Neural progenitor cell (in vitro differentiated cells): ENCODE data around the gene CKAP4. TPM values are rescaled to one million over a fixed set of nuclear protein-coding genes. Genes with fewer than 3 reads are reported as not detected.

ENCODE experiments used
- DNase-seq: peaks from one replicate; pipeline ENCODE4 v3.0.0-alpha.2; 2016; ENCODE audit warnings: low spot score
- H2AFZ ChIP-seq: fragments of 200-600 bp; sonication (generic); replicated peaks from 2 replicates; pipeline ENCODE4 v1.6.1; 2016; ENCODE audit warnings: antibody characterized with exemption
- H3F3A ChIP-seq: fragments of 200-600 bp; sonication (generic); 2 replicates; pipeline ENCODE4 v1.6.1; 2016; ENCODE audit warnings: antibody characterized with exemption, low read depth
- H3K27ac ChIP-seq: fragments of 200-600 bp; sonication (generic); 2 replicates; pipeline ENCODE4 v1.5.1; 2016; ENCODE audit warnings: mild to moderate bottlenecking
- H3K27me3 ChIP-seq: fragments of 200-600 bp; sonication (generic); 2 replicates; pipeline ENCODE4 v1.6.1; 2016; ENCODE audit warnings: mild to moderate bottlenecking, moderate library complexity
- H3K36me3 ChIP-seq: fragments of 200-600 bp; sonication (generic); 2 replicates; pipeline ENCODE4 v1.5.1; 2016
- H3K4me1 ChIP-seq: fragments of 200-600 bp; sonication (generic); 2 replicates; pipeline ENCODE4 v1.6.1; 2016; ENCODE audit warnings: mixed run types
- H3K4me2 ChIP-seq: fragments of 200-600 bp; sonication (generic); 2 replicates; pipeline ENCODE4 v1.6.1; 2016
- H3K4me3 ChIP-seq: fragments of 200-600 bp; sonication (generic); 2 replicates; pipeline ENCODE4 v1.5.1; 2016
- H3K79me2 ChIP-seq: fragments of 200-600 bp; sonication (generic); 2 replicates; pipeline ENCODE4 v1.6.1; 2016; ENCODE audit warnings: low read depth
- H3K9ac ChIP-seq: fragments of 200-600 bp; sonication (generic); 2 replicates; pipeline ENCODE4 v1.6.1; 2016
- H3K9me3 ChIP-seq: fragments of 200-600 bp; sonication (generic); 2 replicates; pipeline ENCODE4 v1.5.1; 2016; ENCODE audit warnings: low read depth
- H4K20me1 ChIP-seq: fragments of 200-600 bp; sonication (generic); 2 replicates; pipeline ENCODE4 v1.6.1; 2016; ENCODE audit warnings: low read depth
- H3K27ac Mint-ChIP-seq: 3 replicates; pipeline ENCODE4 v1.8.0; 2021; ENCODE audit warnings: mixed read lengths
- H3K27me3 Mint-ChIP-seq: 2 replicates; pipeline ENCODE4 v1.8.0; 2022; ENCODE audit warnings: low read depth, mild to moderate bottlenecking, inconsistent platforms, moderate library complexity, mixed read lengths; ENCODE audit not compliant: insufficient read depth
- H3K36me3 Mint-ChIP-seq: 3 replicates; pipeline ENCODE4 v1.8.0; 2021; ENCODE audit warnings: mixed read lengths
- H3K4me1 Mint-ChIP-seq: 3 replicates; pipeline ENCODE4 v1.8.0; 2021; ENCODE audit warnings: mixed read lengths
- H3K4me3 Mint-ChIP-seq: 3 replicates; pipeline ENCODE4 v1.8.0; 2021; ENCODE audit warnings: mild to moderate bottlenecking, moderate library complexity, mixed read lengths
- H3K9me3 Mint-ChIP-seq: 3 replicates; pipeline ENCODE4 v1.8.0; 2020; ENCODE audit warnings: mixed read lengths
- CTCF ChIP-seq: fragments of 200-600 bp; sonication (generic); IDR thresholded peaks from 2 replicates; pipeline ENCODE4 v1.5.1; 2017; ENCODE audit warnings: antibody characterized with exemption, mild to moderate bottlenecking
- EZH2 ChIP-seq: fragments of 200-600 bp; sonication (generic); IDR thresholded peaks from 2 replicates; pipeline ENCODE4 v1.6.1; 2017; ENCODE audit warnings: antibody characterized with exemption, mild to moderate bottlenecking, moderate library complexity
- EZH2phosphoT487 ChIP-seq: fragments of 200-600 bp; sonication (generic); IDR thresholded peaks from 2 replicates; pipeline ENCODE4 v1.6.1; 2017; ENCODE audit warnings: antibody characterized with exemption
- total RNA-seq: library from RNA; depleted of rRNA; stranded (reverse); fragments of >200 nt; gene quantifications from 2 replicates; pipeline ENCODE4 v1.2.3, GENCODE V29; 2015; ENCODE audit warnings: low replicate concordance

CKAP4 gene
- 58.7 and 64.3 TPM in 2 replicates for total RNA-seq

- H3K4me1 Mint-ChIP-seq = peaks cover 39% of the 10 kb centered on the region
- peaks cover 10% of the 10 kb centered on the region for H3K27me3 ChIP-seq
- no peaks in the 10 kb centered on the region for H3K9me3 Mint-ChIP-seq
- H3K4me1 ChIP-seq = peaks cover 22% of the 10 kb centered on the region
- peak within 1 kb of the TSS; percentile 81 for H3K4me3 ChIP-seq
- H3K9me3 ChIP-seq = no peaks in the 10 kb centered on the region
- peak within 1 kb of the TSS; percentile 58 for H3K9ac ChIP-seq
- H2AFZ ChIP-seq = peak within 1 kb of the TSS; percentile 96
- H3K79me2 ChIP-seq = peaks cover 39% of the 10 kb centered on the region
- peaks cover 38% of the 10 kb centered on the region for H4K20me1 ChIP-seq
- peaks cover 27% of the 10 kb centered on the region for H3F3A ChIP-seq
- H3K4me2 ChIP-seq = peak within 1 kb of the TSS; percentile 93
- TF ChIP-seq EZH2phosphoT487 (no peak), EZH2 (no peak), CTCF (no peak)
- peak within 1 kb of the TSS; percentile 86 for H3K4me3 Mint-ChIP-seq
- peak; percentile 92 for DNase-seq
- H3K36me3 Mint-ChIP-seq = peaks cover 11% of the 10 kb centered on the region
- peak within 1 kb of the TSS; percentile 74 for H3K27ac Mint-ChIP-seq
- H3K36me3 ChIP-seq = no peaks in the 10 kb centered on the region
- H3K27ac ChIP-seq = peak within 1 kb of the TSS; percentile 72
- no peaks in the 10 kb centered on the region for H3K27me3 Mint-ChIP-seq
Observed at GRCh38 chr12:106247674-106248311, at the start of gene CKAP4. TSS of gene CKAP4 (minus strand) at chr12:106248020. CDS start at chr12:106247851, 169 bp downstream.

- H3K27ac ChIP-seq = no peak overlapping the region
- H3K9ac ChIP-seq = no peak overlapping the region
- H2AFZ ChIP-seq = no peak overlapping the region
- no peak for DNase-seq
- no peak overlapping the region for H3K4me2 ChIP-seq
- no peak overlapping the region for H3K4me3 ChIP-seq
- peaks cover 7% of the 10 kb centered on the region for H3F3A ChIP-seq
- H3K36me3 ChIP-seq = no peaks in the 10 kb centered on the region
- Mint-ChIP-seq H3K4me3 (no peak overlapping the region), H3K4me1 (peaks cover 8% of the 10 kb centered on the region), H3K27me3 (peaks cover 2% of the 10 kb centered on the region), H3K36me3 (no peaks in the 10 kb centered on the region), H3K27ac (no peak overlapping the region), H3K9me3 (no peaks in the 10 kb centered on the region)
- H3K4me1 ChIP-seq = no peaks in the 10 kb centered on the region
- no peaks in the 10 kb centered on the region for H3K9me3 ChIP-seq
- no peaks in the 10 kb centered on the region for H3K79me2 ChIP-seq
- TF ChIP-seq CTCF (no peak), EZH2 (no peak), EZH2phosphoT487 (no peak)
- no peaks in the 10 kb centered on the region for H4K20me1 ChIP-seq
- peaks cover 7% of the 10 kb centered on the region for H3K27me3 ChIP-seq
Observed at GRCh38 chr12:106297075-106297474, 49.3 kb upstream of the CKAP4 start.

GRCh38 chr12:106296179-106296877 is 48.5 kb upstream of the CKAP4 start:
- Histone ChIP-seq H3K4me3 (no peak overlapping the region), H3K27ac (no peak overlapping the region), H3K79me2 (no peaks in the 10 kb centered on the region), H2AFZ (no peak overlapping the region), H3K4me1 (no peaks in the 10 kb centered on the region), H3K9me3 (no peaks in the 10 kb centered on the region), H3K27me3 (peaks cover 5% of the 10 kb centered on the region), H3K4me2 (no peak overlapping the region), H3K36me3 (no peaks in the 10 kb centered on the region), H3F3A (peaks cover 2% of the 10 kb centered on the region), H3K9ac (no peak overlapping the region), H4K20me1 (no peaks in the 10 kb centered on the region)
- Mint-ChIP-seq H3K9me3 (no peaks in the 10 kb centered on the region), H3K36me3 (no peaks in the 10 kb centered on the region), H3K4me3 (no peak overlapping the region), H3K27me3 (peaks cover 2% of the 10 kb centered on the region), H3K27ac (no peak overlapping the region), H3K4me1 (peaks cover 2% of the 10 kb centered on the region)
- no peak for DNase-seq
- TF ChIP-seq EZH2 (no peak), EZH2phosphoT487 (no peak), CTCF (no peak)
